Forelimb muscle (tissue), 1 donor: ENCODE measurements around the gene CTNNBL1. TPM values are rescaled to one million over a fixed set of nuclear protein-coding genes. Genes with fewer than 3 reads are reported as not detected.

Source experiments
- DNase-seq: peaks from one replicate; pipeline ENCODE4 v3.0.0-alpha.2; 2013; ENCODE audit warnings: low read depth
- polyA plus RNA-seq: library from polyadenylated mRNA; unstranded; fragments of 120-200 nt; gene quantifications from one replicate; pipeline ENCODE4 v1.2.1, GENCODE V29; 2013; ENCODE audit not compliant: insufficient read length

Gene CTNNBL1
- polyA plus RNA-seq, 1 donor, result 26.3 TPM

DNA sequence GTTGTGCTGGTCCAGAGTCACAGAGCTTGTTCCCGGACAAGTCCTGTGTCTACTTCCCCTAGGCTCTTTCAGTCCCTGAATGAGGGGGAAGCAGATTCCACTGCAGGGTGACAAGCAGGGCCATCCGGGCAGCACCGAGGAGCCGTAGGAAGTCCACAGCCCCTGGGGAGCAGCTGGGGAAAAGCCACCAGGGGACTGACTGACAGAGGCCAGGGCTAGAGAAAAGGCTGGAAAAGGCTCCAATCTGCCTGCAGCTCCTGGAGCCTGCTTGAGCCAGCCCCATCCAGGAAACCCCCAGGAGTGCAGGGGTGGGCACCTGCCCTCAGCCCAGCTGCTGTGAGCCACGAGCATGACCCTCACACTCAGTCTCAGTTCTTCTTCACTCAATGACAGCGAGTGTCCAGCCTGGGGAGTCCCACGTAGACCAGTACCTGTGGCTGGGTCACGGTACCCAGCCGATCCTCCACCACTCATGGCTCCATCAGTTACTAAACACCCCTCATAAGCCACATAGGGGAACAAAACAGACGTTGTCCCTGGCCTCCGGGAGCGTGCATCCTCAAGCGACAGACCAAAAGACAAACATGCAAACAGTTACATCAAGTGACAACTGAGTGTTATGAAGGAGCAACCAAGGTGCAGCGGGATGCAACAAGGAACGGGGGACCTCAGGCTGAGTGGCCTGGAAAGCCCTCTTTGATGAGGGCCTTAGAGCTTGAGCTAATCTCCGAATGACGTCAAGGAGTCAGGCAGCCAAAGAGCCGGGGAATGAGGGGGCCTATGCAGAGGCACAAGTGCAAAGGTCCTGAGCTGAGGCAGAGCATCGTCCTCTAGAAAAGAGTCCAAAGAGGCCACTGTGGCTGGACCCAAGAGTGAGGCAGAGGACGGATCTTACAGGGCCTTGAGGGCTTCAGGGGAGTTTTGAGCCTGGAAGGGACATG is 184.3 kb downstream of the CTNNBL1 start:
- no peak for DNase-seq

GRCh38 chr20:37878835-37879599 is 185.2 kb downstream of the CTNNBL1 start:
- DNase-seq, result no peak

GRCh38 chr20:37879843-37880242 is 186.0 kb downstream of the CTNNBL1 start:
- no peak for DNase-seq

- DNase-seq, result peak; percentile 24
These were observed 187.1 kb downstream of the CTNNBL1 start for GRCh38 chr20:37880726-37881591.

GRCh38 chr20:37881601-37882343 is 187.9 kb downstream of the CTNNBL1 start:
- no peak for DNase-seq

DNA sequence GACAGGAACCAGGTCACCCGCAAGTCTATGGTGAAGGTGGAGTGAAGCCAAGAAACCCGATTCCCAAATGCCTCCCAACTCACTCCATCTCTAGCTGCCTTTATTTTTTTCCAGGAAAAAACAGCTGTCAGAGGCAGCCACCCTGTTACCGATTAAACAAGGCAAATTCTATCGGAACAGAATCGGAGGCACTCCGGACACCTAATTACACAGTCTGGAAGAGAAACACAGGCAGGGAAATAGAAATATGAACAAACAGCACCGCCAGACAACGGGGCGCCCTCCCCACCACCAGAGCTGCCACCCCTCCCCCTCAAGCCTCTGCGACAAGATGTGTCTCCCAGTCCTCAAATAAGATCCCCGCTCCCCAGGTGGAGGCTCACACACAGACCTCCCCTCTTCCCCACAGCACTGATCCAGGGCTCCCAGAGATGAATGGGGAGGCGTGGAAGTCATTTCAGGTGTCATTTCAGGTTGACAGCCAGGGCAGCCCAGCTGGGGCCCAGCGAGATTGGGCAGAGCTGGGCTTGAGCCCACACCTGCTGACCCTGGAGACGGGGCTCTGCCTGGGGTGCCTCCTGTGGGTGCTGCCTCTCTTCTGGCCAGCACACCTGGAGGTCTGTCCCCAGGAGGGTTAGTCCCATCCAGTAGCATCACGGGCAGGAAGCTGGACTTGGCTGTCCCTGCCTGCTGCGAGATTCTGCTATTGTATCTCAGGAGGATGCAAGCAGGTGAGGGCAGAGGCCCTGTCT is 189.3 kb downstream of the CTNNBL1 start:
- no peak for DNase-seq

GRCh38 chr20:37885042-37885441 is 191.2 kb downstream of the CTNNBL1 start:
- DNase-seq, result no peak

DNA sequence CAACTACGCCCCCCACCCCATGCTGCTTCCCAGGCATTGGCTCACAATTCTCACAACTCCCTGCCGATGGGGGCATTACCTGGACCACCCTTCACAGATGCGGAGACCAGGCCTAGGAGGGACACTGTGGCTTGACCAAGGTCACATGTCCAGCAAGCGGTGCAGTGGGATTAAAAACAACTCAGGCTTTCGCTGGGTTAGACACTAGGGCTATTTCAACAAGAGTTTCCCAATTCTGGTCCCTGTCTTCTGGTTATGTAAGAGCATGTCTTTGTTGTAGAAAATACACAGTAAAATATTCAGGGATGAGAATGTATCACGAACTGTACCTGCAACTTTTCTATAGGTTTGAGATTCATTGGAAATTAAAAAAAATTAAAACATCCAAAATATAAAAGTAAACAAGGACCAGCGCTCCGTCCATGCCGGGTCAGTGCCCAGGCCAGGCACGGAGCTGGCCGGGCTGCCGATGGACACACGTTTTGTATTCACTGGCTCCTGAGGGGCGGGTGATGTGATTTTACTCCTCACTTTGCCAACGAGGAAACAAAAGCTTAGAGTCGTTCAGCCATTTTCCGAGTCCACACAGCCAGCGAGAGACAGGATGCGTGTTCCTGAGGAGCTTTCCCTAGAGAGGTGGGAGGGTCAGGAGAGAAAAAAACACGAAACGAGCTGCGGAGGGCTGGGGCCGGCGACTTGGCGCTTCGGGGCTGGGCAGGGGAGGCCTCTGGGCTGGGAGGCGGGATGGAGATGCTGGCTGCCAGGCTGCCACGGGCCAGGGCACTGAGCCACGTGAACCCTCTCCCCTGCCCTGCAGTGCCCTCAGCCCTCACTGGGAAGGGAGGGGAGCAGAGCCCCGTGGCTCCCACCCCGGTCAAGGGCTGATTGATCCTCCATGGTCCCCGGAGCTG is 192.0 kb downstream of the CTNNBL1 start:
- no peak for DNase-seq

DNA sequence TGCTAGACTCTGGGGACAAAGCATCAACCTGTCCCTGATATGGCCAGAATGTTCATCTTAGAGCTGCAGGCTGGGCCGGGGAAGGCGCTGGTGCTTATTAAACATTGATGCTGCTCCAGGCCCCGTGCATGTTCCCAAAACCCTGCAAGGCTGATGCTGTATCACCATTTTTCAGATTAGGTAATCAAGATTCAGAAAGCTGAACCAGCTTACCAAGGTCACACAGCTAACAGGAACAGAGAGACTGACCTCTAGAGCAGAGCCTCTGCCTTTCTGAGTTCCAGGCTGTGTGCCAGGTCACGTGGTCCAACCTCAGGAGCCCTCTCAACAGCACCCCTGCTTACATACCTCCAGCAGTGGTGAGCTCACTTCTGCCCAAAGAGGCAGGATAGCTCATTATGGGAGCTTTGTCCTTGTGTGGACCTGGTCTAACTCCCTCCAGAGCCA is 193.0 kb downstream of the CTNNBL1 start:
- no peak for DNase-seq

DNA sequence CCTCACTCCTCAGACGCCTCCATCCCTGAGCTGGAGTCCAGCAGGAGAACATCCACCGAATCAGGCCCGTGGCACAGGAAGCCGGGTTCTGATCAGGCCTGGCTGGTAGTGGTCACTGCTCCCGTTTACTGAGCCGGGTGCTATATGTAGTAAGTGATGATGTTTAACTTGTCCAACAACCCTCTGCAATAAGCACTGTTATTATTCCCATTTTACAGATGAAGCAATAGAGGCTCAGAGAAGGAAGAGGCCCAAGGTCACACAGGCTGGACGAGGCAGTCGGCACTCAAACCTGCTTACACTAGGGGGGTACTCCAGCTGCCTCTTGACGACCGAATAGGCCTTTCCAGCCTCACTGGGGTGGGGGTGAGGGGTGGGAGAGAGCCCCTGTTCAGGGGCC is 194.8 kb downstream of the CTNNBL1 start:
- DNase-seq, result no peak

GRCh38 chr20:37890108-37890507 is 196.3 kb downstream of the CTNNBL1 start:
- DNase-seq, result no peak

- DNase-seq, result no peak
These were observed 196.8 kb downstream of the CTNNBL1 start for GRCh38 chr20:37890643-37891042.

GRCh38 chr20:37892001-37892400 is 198.2 kb downstream of the CTNNBL1 start:
- no peak for DNase-seq

- no peak for DNase-seq
These were observed 199.9 kb downstream of the CTNNBL1 start for GRCh38 chr20:37893566-37894241.

DNA sequence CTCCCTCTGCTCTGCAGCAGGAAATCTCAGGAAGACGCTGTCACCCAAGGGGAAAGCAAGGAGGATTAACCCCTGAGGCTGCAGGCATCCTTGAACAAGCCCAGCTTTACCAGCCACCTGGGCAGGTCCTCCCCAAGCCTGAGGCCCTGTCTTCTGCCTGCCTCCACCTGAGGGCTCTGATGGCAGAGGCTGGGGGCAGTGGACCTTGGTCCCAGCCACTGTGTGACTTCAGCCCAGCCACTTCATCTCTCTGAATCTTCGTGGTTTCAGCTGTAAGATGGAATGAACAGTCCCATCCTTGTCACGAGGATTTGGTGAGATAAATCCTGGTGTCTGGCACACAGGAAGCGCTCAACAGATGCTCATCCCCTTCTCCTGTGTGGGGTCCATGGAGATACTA is 200.6 kb downstream of the CTNNBL1 start:
- DNase-seq, result no peak

- DNase-seq, result no peak
These were observed 201.3 kb downstream of the CTNNBL1 start for GRCh38 chr20:37895166-37895565.

DNA sequence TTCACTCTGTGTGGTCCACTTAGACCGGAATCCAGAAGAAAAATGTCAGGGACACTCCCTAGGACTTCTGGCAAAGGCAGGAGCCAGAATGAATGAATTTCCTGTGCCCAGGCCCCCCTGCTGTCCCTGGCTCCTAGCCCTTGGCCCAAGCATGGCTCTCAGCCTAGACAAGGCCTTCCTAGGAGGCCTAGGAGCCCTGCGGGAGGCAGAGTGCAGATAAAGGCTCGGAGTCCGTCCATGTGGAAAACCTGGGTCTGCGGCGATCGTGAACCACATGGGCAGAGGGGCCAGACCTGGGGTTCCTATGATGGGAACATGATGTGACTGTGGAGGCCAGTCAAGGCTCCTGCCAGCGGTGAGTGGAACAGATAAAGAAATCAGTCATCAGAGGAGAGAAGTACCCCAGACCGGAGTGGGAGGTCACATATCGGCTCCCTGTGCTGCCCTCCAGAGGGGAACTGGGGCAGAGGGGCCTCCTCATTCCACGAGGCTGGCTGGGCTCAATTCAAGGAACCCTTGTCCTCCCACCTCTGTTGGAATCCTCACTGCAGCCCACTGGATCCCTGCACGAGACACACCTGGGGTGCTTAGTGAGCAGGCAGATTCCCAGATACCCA is 203.2 kb downstream of the CTNNBL1 start:
- no peak for DNase-seq
